GM10248 (cell line): ENCODE results near the gene SPRY1.
A peak's percentile ranks its signal among the peaks of the same experiment; 100 is the strongest.

ENCODE experiments used
- CTCF ChIA-PET: fragments of 300-600 bp; sonication (Branson Sonifier 250); formaldehyde crosslinking; extraction: SDS; loops from one replicate; lab custom pipeline; 2021; ENCODE audit warnings: antibody characterized with exemption; lab: Yijun Ruan, JAX
- POLR2A ChIA-PET: fragments of 350-650 bp; sonication (Branson Sonifier 250); formaldehyde crosslinking; extraction: SDS; loops from one replicate; lab custom pipeline; 2020; ENCODE audit warnings: antibody characterized with exemption; lab: Yijun Ruan, JAX
- DNase-seq: peaks from one replicate; pipeline ENCODE4 v3.0.0; 2012; ENCODE audit errors: extremely low spot score
- CTCF ChIP-seq: IDR thresholded peaks from 2 replicates; pipeline ENCODE4 v1.5.1; 2012; ENCODE audit warnings: mild to moderate bottlenecking, low read depth; ENCODE audit errors: extremely low read depth, missing control alignments, control extremely low read depth

SPRY1 gene

GRCh38 chr4:123359449-123360315 lies 36.9 kb upstream of the SPRY1 start:
- no peak for TF ChIP-seq CTCF
- DNase-seq = no peak
- ChIA-PET POLR2A (no interaction called here), CTCF (interaction anchor here (0.9 to 3.8 kb wide), 4 partner anchors 9 to 30 kb away, joined by 3 to 18 read pairs (median 4); no protein-coding TSS in a partner anchor)

DNA sequence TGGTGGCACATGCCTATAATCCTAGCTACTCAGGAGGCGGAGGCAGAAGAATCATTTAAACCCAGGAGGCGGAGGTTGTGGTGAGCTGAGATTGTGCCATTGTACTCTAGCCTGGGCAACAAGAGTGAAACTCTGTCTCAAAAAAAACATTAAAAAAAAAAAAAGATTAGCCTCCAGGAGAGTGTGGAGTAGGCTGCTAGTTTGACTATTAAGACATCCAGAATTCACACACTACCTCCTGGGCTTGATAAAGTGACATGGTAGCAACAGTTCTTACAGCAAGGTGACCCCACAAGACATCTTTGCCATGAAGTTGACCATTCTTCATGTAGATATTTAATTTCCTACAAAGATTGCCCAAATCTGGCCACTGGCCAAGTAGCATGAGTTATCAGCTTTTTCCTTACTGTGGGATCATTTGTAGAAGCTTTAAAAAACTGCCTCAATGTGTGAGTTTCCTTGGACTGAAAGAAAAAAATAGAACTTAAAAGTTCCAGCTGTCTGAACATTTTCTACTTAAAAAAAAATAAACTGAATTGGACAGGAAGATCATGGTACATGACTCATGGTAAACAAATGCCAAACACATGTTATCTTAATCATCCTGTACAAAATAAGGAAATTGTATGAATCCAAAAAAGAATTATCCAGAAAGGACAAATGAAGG lies 35.3 kb upstream of the SPRY1 start:
- ChIA-PET POLR2A (no interaction called here), CTCF (interaction anchor here (1.1 to 3.8 kb wide), 3 partner anchors 11 to 36 kb away, joined by 3 to 18 read pairs (median 3); no protein-coding TSS in a partner anchor)
- TF ChIP-seq CTCF = no peak
- no peak for DNase-seq

- CTCF ChIA-PET = interaction anchor here (0.9 to 3.8 kb wide), 5 partner anchors 12 to 37 kb away, joined by 3 to 18 read pairs (median 3); no protein-coding TSS in a partner anchor
- no peak for DNase-seq
- POLR2A ChIA-PET = no interaction called here
- no peak for TF ChIP-seq CTCF
Observed at GRCh38 chr4:123362103-123362502, 34.5 kb upstream of the SPRY1 start.

DNA sequence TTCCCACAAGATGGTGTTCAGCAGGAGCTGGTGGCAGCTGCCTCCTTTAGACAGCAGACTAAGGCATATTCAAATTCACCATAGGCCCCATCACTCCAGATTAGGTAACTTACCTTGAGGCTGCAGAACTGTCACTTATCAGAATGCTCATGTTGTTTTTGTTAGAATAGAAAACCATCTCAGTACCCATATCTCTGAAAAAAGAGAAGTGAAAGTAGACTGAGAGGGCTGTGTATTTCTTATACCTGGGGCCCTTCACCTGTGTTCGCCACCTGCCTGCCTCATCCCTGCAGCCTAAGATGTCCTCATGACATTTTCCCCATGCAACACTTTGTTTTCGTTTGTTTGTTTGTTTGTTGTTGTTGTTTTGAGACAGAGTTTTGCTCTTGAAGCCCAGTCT lies 32.9 kb upstream of the SPRY1 start:
- DNase-seq = peak; percentile 41
- TF ChIP-seq CTCF = no peak
- POLR2A ChIA-PET = no interaction called here
- CTCF ChIA-PET = no interaction called here

GRCh38 chr4:123364906-123365305 lies 31.7 kb upstream of the SPRY1 start:
- no peak for TF ChIP-seq CTCF
- POLR2A ChIA-PET = no interaction called here
- no peak for DNase-seq
- CTCF ChIA-PET = no interaction called here

GRCh38 chr4:123365412-123365811 lies 31.2 kb upstream of the SPRY1 start:
- DNase-seq = no peak
- TF ChIP-seq CTCF = no peak
- ChIA-PET CTCF (no interaction called here), POLR2A (no interaction called here)
